Loucy (cell line): ENCODE results near the gene FUNDC2.

Source experiments
- EZH2phosphoT487 ChIP-seq: fragments of 200-600 bp; IDR thresholded peaks from 2 replicates; pipeline ENCODE4 v1.6.1; 2018; ENCODE audit warnings: antibody characterized with exemption, mild to moderate bottlenecking, moderate library complexity, borderline replicate concordance
- TF ChIP-seq, protein P1 (sequence below): fragments of 200-600 bp; sonication (generic); conservative IDR thresholded peaks from 2 replicates; pipeline ENCODE4 v1.5.1; 2014; ENCODE audit warnings: mild to moderate bottlenecking, antibody characterized with exemption, low read length

DNA sequence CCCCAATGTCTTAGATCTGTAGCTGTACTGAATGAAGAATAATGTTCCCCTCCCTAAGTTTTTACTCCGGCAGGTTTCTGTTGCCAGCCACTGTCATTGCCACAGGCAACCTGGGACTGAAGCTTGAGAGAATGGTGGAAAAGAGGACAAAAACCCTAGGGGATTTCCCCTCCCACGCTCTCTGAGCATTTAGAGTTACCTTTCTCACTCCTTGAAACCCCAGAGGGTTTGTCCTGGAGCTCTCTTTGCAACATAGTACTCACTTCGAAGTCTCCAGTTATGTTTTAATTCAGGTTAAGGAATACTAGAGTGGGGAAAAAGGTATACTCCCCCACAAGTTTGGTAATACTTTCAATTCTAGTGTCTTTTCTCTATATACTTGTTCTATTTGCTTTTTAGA is 35.6 kb upstream of the FUNDC2 start:
- TF ChIP-seq, protein P1, sequence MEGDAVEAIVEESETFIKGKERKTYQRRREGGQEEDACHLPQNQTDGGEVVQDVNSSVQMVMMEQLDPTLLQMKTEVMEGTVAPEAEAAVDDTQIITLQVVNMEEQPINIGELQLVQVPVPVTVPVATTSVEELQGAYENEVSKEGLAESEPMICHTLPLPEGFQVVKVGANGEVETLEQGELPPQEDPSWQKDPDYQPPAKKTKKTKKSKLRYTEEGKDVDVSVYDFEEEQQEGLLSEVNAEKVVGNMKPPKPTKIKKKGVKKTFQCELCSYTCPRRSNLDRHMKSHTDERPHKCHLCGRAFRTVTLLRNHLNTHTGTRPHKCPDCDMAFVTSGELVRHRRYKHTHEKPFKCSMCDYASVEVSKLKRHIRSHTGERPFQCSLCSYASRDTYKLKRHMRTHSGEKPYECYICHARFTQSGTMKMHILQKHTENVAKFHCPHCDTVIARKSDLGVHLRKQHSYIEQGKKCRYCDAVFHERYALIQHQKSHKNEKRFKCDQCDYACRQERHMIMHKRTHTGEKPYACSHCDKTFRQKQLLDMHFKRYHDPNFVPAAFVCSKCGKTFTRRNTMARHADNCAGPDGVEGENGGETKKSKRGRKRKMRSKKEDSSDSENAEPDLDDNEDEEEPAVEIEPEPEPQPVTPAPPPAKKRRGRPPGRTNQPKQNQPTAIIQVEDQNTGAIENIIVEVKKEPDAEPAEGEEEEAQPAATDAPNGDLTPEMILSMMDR: no peak
- no peak for TF ChIP-seq EZH2phosphoT487
